Keratinocyte (primary cell): ENCODE measurements around the gene OXSR1. TPM values are rescaled to one million over a fixed set of nuclear protein-coding genes. Genes with fewer than 3 reads are reported as not detected.

Experiments
- DNase-seq: peaks from one replicate; pipeline ENCODE4 v3.0.0-alpha.2; 2011; ENCODE audit warnings: low read depth, missing footprints, low spot score
- FAIRE-seq: peaks from 2 replicates; lab custom pipeline; 2011; peaks lifted over from hg19 to GRCh38; lab: Jason Lieb, UNC
- H2AFZ ChIP-seq: 2 replicates; pipeline ENCODE4 v1.6.0; 2012; ENCODE audit warnings: low read length, control low read depth, inconsistent platforms; ENCODE audit not compliant: control insufficient read depth
- H3K27ac ChIP-seq: 2 replicates; pipeline ENCODE4 v1.5.1; 2011; ENCODE audit warnings: low read length; ENCODE audit not compliant: control insufficient read depth, insufficient read depth
- H3K27me3 ChIP-seq: 3 replicates; pipeline ENCODE4 v1.6.0; 2011; ENCODE audit warnings: low read length; ENCODE audit not compliant: control insufficient read depth, insufficient read depth; ENCODE audit errors: extremely low read depth
- H3K36me3 ChIP-seq, 2 experiments: 2 replicates in 1 of 2; 3 replicates in 1 of 2; pipeline ENCODE4 v1.5.1; 2011; ENCODE audit warnings: low read length in 2 of 2, mild to moderate bottlenecking in 1 of 2; ENCODE audit not compliant: control insufficient read depth in 2 of 2, insufficient read depth in 2 of 2; ENCODE audit errors: extremely low read depth in 1 of 2
- H3K4me1 ChIP-seq: 3 replicates; pipeline ENCODE4 v1.5.1; 2011; ENCODE audit warnings: low read length; ENCODE audit not compliant: control insufficient read depth, insufficient read depth; ENCODE audit errors: extremely low read depth
- H3K4me2 ChIP-seq: 3 replicates; pipeline ENCODE4 v1.6.0; 2011; ENCODE audit warnings: low read depth, low read length; ENCODE audit not compliant: control insufficient read depth, insufficient read depth; ENCODE audit errors: extremely low read depth
- H3K4me3 ChIP-seq, 3 experiments: fragments of 200-600 bp in 1 of 3; sonication (generic) in 1 of 3; 2 replicates in 2 of 3; 3 replicates in 1 of 3; pipeline ENCODE4 v1.5.1; 2011 to 2016; ENCODE audit warnings: low read length in 3 of 3, mild to moderate bottlenecking in 3 of 3, control low read depth in 2 of 3, inconsistent platforms in 1 of 3, low read depth in 1 of 3, mixed read lengths in 1 of 3, mixed run types in 1 of 3, moderate library complexity in 1 of 3; ENCODE audit not compliant: control insufficient read depth in 2 of 3, insufficient read depth in 2 of 3; ENCODE audit errors: extremely low read depth in 1 of 3
- H3K79me2 ChIP-seq: 2 replicates; pipeline ENCODE4 v1.6.0; 2012; ENCODE audit warnings: low read length; ENCODE audit not compliant: control insufficient read depth, insufficient read depth
- H3K9ac ChIP-seq: 3 replicates; pipeline ENCODE4 v1.6.0; 2011; ENCODE audit warnings: low read length; ENCODE audit not compliant: control insufficient read depth, insufficient read depth; ENCODE audit errors: extremely low read depth
- H3K9me1 ChIP-seq: 3 replicates; pipeline ENCODE4 v1.6.0; 2011; ENCODE audit warnings: low read length; ENCODE audit not compliant: control insufficient read depth, insufficient read depth; ENCODE audit errors: extremely low read depth
- H3K9me3 ChIP-seq: 2 replicates; pipeline ENCODE4 v1.5.1; 2012; ENCODE audit warnings: low read depth, low read length; ENCODE audit not compliant: control insufficient read depth
- H4K20me1 ChIP-seq: 3 replicates; pipeline ENCODE4 v1.6.0; 2011; ENCODE audit warnings: low read length; ENCODE audit not compliant: control insufficient read depth, insufficient read depth; ENCODE audit errors: extremely low read depth
- EZH2 ChIP-seq: IDR thresholded peaks from one replicate; pipeline ENCODE4 v1.6.1; 2012; ENCODE audit warnings: inconsistent platforms, mild to moderate bottlenecking, low read length, moderate library complexity
- dilution Hi-C: fragments of 300-500 bp; cut with MboI; formaldehyde crosslinking; loops from one replicate; pipeline ENCODE4 v1.7.0; 2020; ENCODE audit warnings: low sequenced_read_pairs; ENCODE audit not compliant: extremely low pct_ligation_motif_present
- polyA plus RNA-seq, 5 experiments: library from polyadenylated mRNA; depleted of rRNA in 3 of 5; stranded (reverse) in 3 of 5; stranded (forward) in 1 of 5; unstranded in 1 of 5; fragments of >200 nt; gene quantifications; 1 replicate in 1 of 5; 2 replicates in 3 of 5; 3 replicates in 1 of 5; pipeline versions ENCODE4 v1.2.1 to v1.2.3, GENCODE V29; 2011 to 2012; ENCODE audit warnings: missing spikeins in 2 of 5, low read depth in 1 of 5, low replicate concordance in 1 of 5
- TF ChIP-seq, protein P1 (sequence below), 3 experiments: IDR thresholded peaks in 1 of 3; conservative IDR thresholded peaks in 1 of 3; optimal IDR thresholded peaks in 1 of 3; 2 replicates in 2 of 3; 3 replicates in 1 of 3; pipeline versions ENCODE3 to v1.5.1; 2011; ENCODE audit warnings: low read length in 3 of 3, mild to moderate bottlenecking in 3 of 3, moderate library complexity in 2 of 3, control low read depth in 1 of 3, inconsistent platforms in 1 of 3; ENCODE audit not compliant: insufficient read depth in 2 of 3; ENCODE audit errors: extremely low read depth in 1 of 3

OXSR1 gene
- polyA plus RNA-seq, 1 donor (not counting 4 experiments of a cell fraction or from before 2014, with no cell fraction given) = 77.0 TPM

GRCh38 chr3:38140326-38141172 is 24.8 kb upstream of the OXSR1 start:
- no peaks in the 10 kb centered on the region for H4K20me1 ChIP-seq
- H3K9ac ChIP-seq = no peak overlapping the region
- TF ChIP-seq, protein P1, sequence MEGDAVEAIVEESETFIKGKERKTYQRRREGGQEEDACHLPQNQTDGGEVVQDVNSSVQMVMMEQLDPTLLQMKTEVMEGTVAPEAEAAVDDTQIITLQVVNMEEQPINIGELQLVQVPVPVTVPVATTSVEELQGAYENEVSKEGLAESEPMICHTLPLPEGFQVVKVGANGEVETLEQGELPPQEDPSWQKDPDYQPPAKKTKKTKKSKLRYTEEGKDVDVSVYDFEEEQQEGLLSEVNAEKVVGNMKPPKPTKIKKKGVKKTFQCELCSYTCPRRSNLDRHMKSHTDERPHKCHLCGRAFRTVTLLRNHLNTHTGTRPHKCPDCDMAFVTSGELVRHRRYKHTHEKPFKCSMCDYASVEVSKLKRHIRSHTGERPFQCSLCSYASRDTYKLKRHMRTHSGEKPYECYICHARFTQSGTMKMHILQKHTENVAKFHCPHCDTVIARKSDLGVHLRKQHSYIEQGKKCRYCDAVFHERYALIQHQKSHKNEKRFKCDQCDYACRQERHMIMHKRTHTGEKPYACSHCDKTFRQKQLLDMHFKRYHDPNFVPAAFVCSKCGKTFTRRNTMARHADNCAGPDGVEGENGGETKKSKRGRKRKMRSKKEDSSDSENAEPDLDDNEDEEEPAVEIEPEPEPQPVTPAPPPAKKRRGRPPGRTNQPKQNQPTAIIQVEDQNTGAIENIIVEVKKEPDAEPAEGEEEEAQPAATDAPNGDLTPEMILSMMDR (optimal IDR thresholded peaks at IDR 0.05 in 1 of 3, IDR thresholded peaks at IDR 0.05 in 1 of 3, conservative IDR thresholded peaks at IDR 0.05 in 1 of 3; ENCODE audit: extremely low read depth in 1 of 3, insufficient read depth in 2 of 3, low read length in 3 of 3) = peak in 2 of 3 experiments; percentile 23 to 46
- no peak for TF ChIP-seq EZH2
- no peaks in the 10 kb centered on the region for H3K9me3 ChIP-seq
- no peaks in the 10 kb centered on the region for H3K27me3 ChIP-seq
- FAIRE-seq (no peak), DNase-seq (no peak)
- no peak overlapping the region for H2AFZ ChIP-seq
- dilution Hi-C loops = no loop called here
- no peak overlapping the region for H3K27ac ChIP-seq
- H3K79me2 ChIP-seq = peaks cover 39% of the 10 kb centered on the region
- H3K4me2 ChIP-seq = peak overlapping the region; percentile 83
- H3K4me3 ChIP-seq = peak overlapping the region in 1 of 3 experiments; percentile 91
- no peaks in the 10 kb centered on the region for H3K9me1 ChIP-seq
- peaks cover 11 to 20% of the 10 kb centered on the region in 2 experiments for H3K36me3 ChIP-seq
- peaks cover 44% of the 10 kb centered on the region for H3K4me1 ChIP-seq

- H4K20me1 ChIP-seq = no peaks in the 10 kb centered on the region
- TF ChIP-seq, protein P1 (optimal IDR thresholded peaks at IDR 0.05 in 1 of 3, IDR thresholded peaks at IDR 0.05 in 1 of 3, conservative IDR thresholded peaks at IDR 0.05 in 1 of 3; ENCODE audit: extremely low read depth in 1 of 3, insufficient read depth in 2 of 3, low read length in 3 of 3) = no peak
- TF ChIP-seq EZH2 = no peak
- H3K4me2 ChIP-seq = no peak overlapping the region
- FAIRE-seq (no peak), DNase-seq (no peak)
- H3K9me1 ChIP-seq = no peaks in the 10 kb centered on the region
- H3K4me3 ChIP-seq = no peak overlapping the region
- no peaks in the 10 kb centered on the region for H3K27me3 ChIP-seq
- H3K4me1 ChIP-seq = peaks cover 40% of the 10 kb centered on the region
- peaks cover 11 to 20% of the 10 kb centered on the region in 2 experiments for H3K36me3 ChIP-seq
- H2AFZ ChIP-seq = no peak overlapping the region
- H3K79me2 ChIP-seq = peaks cover 31% of the 10 kb centered on the region
- H3K9me3 ChIP-seq = no peaks in the 10 kb centered on the region
- H3K9ac ChIP-seq = no peak overlapping the region
- H3K27ac ChIP-seq = no peak overlapping the region
- dilution Hi-C loops = no loop called here
Observed at GRCh38 chr3:38141173-38141951, 24.0 kb upstream of the OXSR1 start.
